Measurements from ENCODE around the gene MN1. TPM values are rescaled to one million over a fixed set of nuclear protein-coding genes. Genes with fewer than 3 reads are reported as not detected.

The MN1 gene
- total and polyA plus RNA-seq, 2 donors (not counting 1 experiment from before 2014, with no cell fraction given): 2.8 to 7.4 TPM

DNA sequence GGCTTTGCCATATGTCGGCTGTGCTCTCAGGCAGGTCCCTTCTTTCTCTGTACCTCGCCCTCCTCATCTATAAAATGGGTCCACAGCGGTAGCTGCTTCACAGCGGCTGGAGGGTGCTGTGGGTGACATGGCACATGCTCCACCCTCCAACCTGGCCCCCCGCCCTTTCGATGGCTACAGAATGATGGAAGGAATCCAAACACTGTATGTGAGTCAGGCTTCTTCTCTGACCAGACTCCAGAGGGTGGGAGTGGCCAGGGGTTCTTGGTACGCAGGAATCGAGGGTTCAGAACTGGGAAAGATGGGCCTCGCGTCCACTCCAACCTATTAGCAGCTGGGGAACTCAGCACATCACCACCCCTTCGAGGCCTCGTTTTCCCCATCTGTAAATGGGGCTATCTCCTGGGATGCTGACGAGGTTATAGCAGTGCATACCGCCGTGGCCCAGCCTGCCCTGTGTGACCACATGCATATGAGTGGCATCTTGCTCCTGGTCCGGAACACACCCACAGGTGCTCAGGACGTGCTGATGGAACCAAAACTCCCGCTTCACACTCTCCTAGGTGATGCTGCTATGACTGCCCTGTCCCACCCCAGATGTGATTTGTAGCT, 26.4 kb downstream of the MN1 start:
- no peak for TF ChIP-seq EZH2 (IDR thresholded peaks at IDR 0.05; ENCODE audit: low read length, missing control alignments)
- TF ChIP-seq, protein P1, sequence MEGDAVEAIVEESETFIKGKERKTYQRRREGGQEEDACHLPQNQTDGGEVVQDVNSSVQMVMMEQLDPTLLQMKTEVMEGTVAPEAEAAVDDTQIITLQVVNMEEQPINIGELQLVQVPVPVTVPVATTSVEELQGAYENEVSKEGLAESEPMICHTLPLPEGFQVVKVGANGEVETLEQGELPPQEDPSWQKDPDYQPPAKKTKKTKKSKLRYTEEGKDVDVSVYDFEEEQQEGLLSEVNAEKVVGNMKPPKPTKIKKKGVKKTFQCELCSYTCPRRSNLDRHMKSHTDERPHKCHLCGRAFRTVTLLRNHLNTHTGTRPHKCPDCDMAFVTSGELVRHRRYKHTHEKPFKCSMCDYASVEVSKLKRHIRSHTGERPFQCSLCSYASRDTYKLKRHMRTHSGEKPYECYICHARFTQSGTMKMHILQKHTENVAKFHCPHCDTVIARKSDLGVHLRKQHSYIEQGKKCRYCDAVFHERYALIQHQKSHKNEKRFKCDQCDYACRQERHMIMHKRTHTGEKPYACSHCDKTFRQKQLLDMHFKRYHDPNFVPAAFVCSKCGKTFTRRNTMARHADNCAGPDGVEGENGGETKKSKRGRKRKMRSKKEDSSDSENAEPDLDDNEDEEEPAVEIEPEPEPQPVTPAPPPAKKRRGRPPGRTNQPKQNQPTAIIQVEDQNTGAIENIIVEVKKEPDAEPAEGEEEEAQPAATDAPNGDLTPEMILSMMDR (conservative IDR thresholded peaks at IDR 0.05 in 1 of 2, IDR thresholded peaks at IDR 0.05 in 1 of 2; ENCODE audit: low read depth in 1 of 2, low read length in 2 of 2): no peak

DNA sequence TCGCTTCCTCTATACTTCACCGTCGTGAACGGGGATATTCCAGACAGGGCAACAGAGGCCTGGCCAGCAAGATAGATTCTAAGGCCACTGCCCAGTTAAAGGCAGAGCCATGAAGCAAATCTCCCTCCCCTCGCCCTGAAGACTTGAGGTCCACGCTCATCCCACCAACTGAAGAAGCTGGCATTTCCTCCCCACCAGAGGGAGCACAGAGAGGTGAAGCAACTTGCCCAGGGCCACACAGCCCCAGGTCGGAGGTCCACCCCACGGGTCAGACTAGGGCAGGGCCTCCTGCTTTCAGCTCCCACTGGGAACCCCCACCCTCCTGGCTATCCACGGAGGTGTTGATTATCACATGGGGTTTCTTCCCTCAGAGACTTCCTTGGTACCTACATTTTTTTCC, 27.4 kb downstream of the MN1 start:
- H3K9me3 ChIP-seq (ENCODE audit: control insufficient read depth, insufficient read depth, low read depth, low read length): no peaks in the 10 kb centered on the region
- TF ChIP-seq EZH2 (IDR thresholded peaks at IDR 0.05; ENCODE audit: low read length, missing control alignments): no peak
- TF ChIP-seq, protein P1 (conservative IDR thresholded peaks at IDR 0.05 in 1 of 2, IDR thresholded peaks at IDR 0.05 in 1 of 2; ENCODE audit: low read depth in 1 of 2, low read length in 2 of 2): no peak
- H3K4me3 ChIP-seq (replicated peaks in 1 of 4; ENCODE audit: control extremely low read depth in 1 of 4, insufficient read depth in 1 of 4, low read depth in 3 of 4, low read length in 4 of 4): no peak overlapping the region
- H3K4me2 ChIP-seq (ENCODE audit: extremely low read depth, insufficient read depth, low read length): no peak overlapping the region
- H4K20me1 ChIP-seq (ENCODE audit: control insufficient read depth, extremely low read depth, insufficient read depth, low read length): no peaks in the 10 kb centered on the region
- H2AFZ ChIP-seq (ENCODE audit: low read length): no peak overlapping the region
- H3K4me1 ChIP-seq (ENCODE audit: control insufficient read depth, extremely low read depth, insufficient read depth, low read length): no peaks in the 10 kb centered on the region
- no peaks in the 10 kb centered on the region for H3K36me3 ChIP-seq (ENCODE audit: control insufficient read depth, insufficient read depth, low read length)
- no peak for DNase-seq (ENCODE audit: low read depth in 2 of 2)
- H3K79me2 ChIP-seq (ENCODE audit: control insufficient read depth, insufficient read depth, low read length): no peaks in the 10 kb centered on the region
- H3K27ac ChIP-seq (ENCODE audit: insufficient read depth, low read length): no peak overlapping the region
- H3K27me3 ChIP-seq (ENCODE audit: control insufficient read depth, insufficient read depth, low read length): no peaks in the 10 kb centered on the region
- no peak overlapping the region for H3K9ac ChIP-seq (ENCODE audit: insufficient read depth, low read length)

More for the DNA sequence above, 26.4 kb downstream of the MN1 start:
- Histone ChIP-seq H3K27ac (ENCODE audit: insufficient read depth, low read length) (no peak overlapping the region), H3K4me2 (ENCODE audit: extremely low read depth, insufficient read depth, low read length) (no peak overlapping the region), H3K27me3 (ENCODE audit: control insufficient read depth, insufficient read depth, low read length) (no peaks in the 10 kb centered on the region), H3K4me1 (ENCODE audit: control insufficient read depth, extremely low read depth, insufficient read depth, low read length) (no peaks in the 10 kb centered on the region), H3K4me3 (replicated peaks in 1 of 4; ENCODE audit: control extremely low read depth in 1 of 4, insufficient read depth in 1 of 4, low read depth in 3 of 4, low read length in 4 of 4) (no peak overlapping the region), H3K9ac (ENCODE audit: insufficient read depth, low read length) (no peak overlapping the region), H3K9me3 (ENCODE audit: control insufficient read depth, insufficient read depth, low read depth, low read length) (no peaks in the 10 kb centered on the region), H4K20me1 (ENCODE audit: control insufficient read depth, extremely low read depth, insufficient read depth, low read length) (no peaks in the 10 kb centered on the region), H2AFZ (ENCODE audit: low read length) (no peak overlapping the region), H3K36me3 (ENCODE audit: control insufficient read depth, insufficient read depth, low read length) (no peaks in the 10 kb centered on the region), H3K79me2 (ENCODE audit: control insufficient read depth, insufficient read depth, low read length) (no peaks in the 10 kb centered on the region)
- peak in 1 of 2 donors; percentile 88 for DNase-seq (ENCODE audit: low read depth in 2 of 2)

DNA sequence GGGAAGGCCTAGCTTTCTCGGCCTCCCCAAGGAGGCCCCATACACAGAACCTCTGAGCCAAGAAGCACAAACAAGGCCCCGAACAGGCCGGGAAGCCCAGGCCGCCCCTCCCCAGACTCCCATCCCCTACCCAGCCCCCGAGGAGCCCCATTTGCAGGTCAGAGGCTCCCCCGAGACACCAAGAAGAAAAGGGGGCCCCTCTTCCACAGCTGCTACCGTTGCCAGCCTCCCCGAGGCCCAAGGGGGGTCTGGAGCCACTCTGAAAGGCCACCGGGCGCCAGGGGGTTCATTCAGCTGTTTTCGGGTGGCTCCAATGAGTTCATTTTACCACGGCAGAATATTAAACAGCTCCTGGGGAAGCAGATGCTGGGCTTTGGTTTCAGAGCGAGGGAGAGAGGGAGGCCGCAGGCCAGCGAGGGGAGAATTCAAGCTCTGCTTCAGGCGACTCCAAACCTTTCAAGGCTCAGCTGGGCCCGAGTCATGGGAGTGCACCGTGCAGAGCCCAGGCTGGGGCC, 28.5 kb downstream of the MN1 start:
- Histone ChIP-seq H3K4me2 (ENCODE audit: extremely low read depth, insufficient read depth, low read length) (no peak overlapping the region), H3K4me1 (ENCODE audit: control insufficient read depth, extremely low read depth, insufficient read depth, low read length) (no peaks in the 10 kb centered on the region), H3K9me3 (ENCODE audit: control insufficient read depth, insufficient read depth, low read depth, low read length) (no peaks in the 10 kb centered on the region), H3K27me3 (ENCODE audit: control insufficient read depth, insufficient read depth, low read length) (no peaks in the 10 kb centered on the region), H3K9ac (ENCODE audit: insufficient read depth, low read length) (no peak overlapping the region), H3K27ac (ENCODE audit: insufficient read depth, low read length) (no peak overlapping the region), H2AFZ (ENCODE audit: low read length) (no peak overlapping the region), H3K4me3 (replicated peaks in 1 of 4; ENCODE audit: control extremely low read depth in 1 of 4, insufficient read depth in 1 of 4, low read depth in 3 of 4, low read length in 4 of 4) (no peak overlapping the region), H4K20me1 (ENCODE audit: control insufficient read depth, extremely low read depth, insufficient read depth, low read length) (no peaks in the 10 kb centered on the region), H3K79me2 (ENCODE audit: control insufficient read depth, insufficient read depth, low read length) (no peaks in the 10 kb centered on the region), H3K36me3 (ENCODE audit: control insufficient read depth, insufficient read depth, low read length) (no peaks in the 10 kb centered on the region)
- no peak for DNase-seq (ENCODE audit: low read depth in 2 of 2)
- TF ChIP-seq, protein P1 (conservative IDR thresholded peaks at IDR 0.05 in 1 of 2, IDR thresholded peaks at IDR 0.05 in 1 of 2; ENCODE audit: low read depth in 1 of 2, low read length in 2 of 2): no peak
- TF ChIP-seq EZH2 (IDR thresholded peaks at IDR 0.05; ENCODE audit: low read length, missing control alignments): no peak
